MCF 10A (cell line): ENCODE measurements around the gene AGT. TPM values are rescaled to one million over a fixed set of nuclear protein-coding genes. Genes with fewer than 3 reads are reported as not detected.
A peak's percentile ranks its signal among the peaks of the same experiment; 100 is the strongest.

Experiments
- BruUV-seq: library from RNA; stranded (reverse); fragments of 400-500 nt; replicated peaks from 2 replicates; lab custom pipeline; 2021; lab: Mats Ljungman, UMichigan
- CTCF ChIA-PET: fragments of 300-600 bp; sonication (Branson Sonifier 250); formaldehyde crosslinking; extraction: SDS; loops from one replicate; lab custom pipeline; 2021; ENCODE audit warnings: antibody characterized with exemption, inconsistent platforms; lab: Yijun Ruan, JAX
- POLR2A ChIA-PET: fragments of 300-600, 350-650 bp; sonication (Branson Sonifier 250); formaldehyde crosslinking; extraction: SDS; loops from one replicate; lab custom pipeline; 2020; ENCODE audit warnings: antibody characterized with exemption, inconsistent platforms; lab: Yijun Ruan, JAX
- DNase-seq: peaks from one replicate; pipeline ENCODE4 v3.0.0-alpha.2; 2018; ENCODE audit not compliant: unreplicated experiment
- H3K27ac Mint-ChIP-seq: one replicate; pipeline ENCODE4 v1.8.0; 2022; ENCODE audit warnings: mild to moderate bottlenecking, low read depth, mixed read lengths; ENCODE audit not compliant: unreplicated experiment
- H3K27me3 Mint-ChIP-seq: one replicate; pipeline ENCODE4 v1.8.0; 2022; ENCODE audit warnings: mixed read lengths; ENCODE audit not compliant: insufficient read depth, unreplicated experiment
- H3K36me3 Mint-ChIP-seq: one replicate; pipeline ENCODE4 v1.8.0; 2022; ENCODE audit warnings: mild to moderate bottlenecking, moderate library complexity, mixed read lengths; ENCODE audit not compliant: insufficient read depth, unreplicated experiment
- H3K4me1 Mint-ChIP-seq: one replicate; pipeline ENCODE4 v1.8.0; 2022; ENCODE audit warnings: mixed read lengths; ENCODE audit not compliant: insufficient read depth, unreplicated experiment
- H3K4me3 Mint-ChIP-seq: one replicate; pipeline ENCODE4 v1.8.0; 2022; ENCODE audit warnings: mild to moderate bottlenecking, moderate library complexity, mixed read lengths; ENCODE audit not compliant: unreplicated experiment
- H3K9me3 Mint-ChIP-seq: one replicate; pipeline ENCODE4 v1.8.0; 2022; ENCODE audit warnings: mixed read lengths; ENCODE audit not compliant: unreplicated experiment
- intact Hi-C: fragments of 100-400 bp; cut with micrococcal nuclease; formaldehyde crosslinking; loops from 2 replicates; pipeline ENCODE4 v1.14.1; 2022
- total RNA-seq: library from RNA; stranded (reverse); gene quantifications from 2 replicates; pipeline ENCODE4 v1.2.3, GENCODE V29; 2022
- TF ChIP-seq, protein P1 (sequence below): fragments of 200-600 bp; IDR thresholded peaks from one replicate; pipeline ENCODE4 v1.8.0; 2022; ENCODE audit warnings: antibody characterized with exemption, mild to moderate bottlenecking; ENCODE audit not compliant: unreplicated experiment

Gene AGT
- total RNA-seq, 1 experiment from 2014 or later: not detected

DNA sequence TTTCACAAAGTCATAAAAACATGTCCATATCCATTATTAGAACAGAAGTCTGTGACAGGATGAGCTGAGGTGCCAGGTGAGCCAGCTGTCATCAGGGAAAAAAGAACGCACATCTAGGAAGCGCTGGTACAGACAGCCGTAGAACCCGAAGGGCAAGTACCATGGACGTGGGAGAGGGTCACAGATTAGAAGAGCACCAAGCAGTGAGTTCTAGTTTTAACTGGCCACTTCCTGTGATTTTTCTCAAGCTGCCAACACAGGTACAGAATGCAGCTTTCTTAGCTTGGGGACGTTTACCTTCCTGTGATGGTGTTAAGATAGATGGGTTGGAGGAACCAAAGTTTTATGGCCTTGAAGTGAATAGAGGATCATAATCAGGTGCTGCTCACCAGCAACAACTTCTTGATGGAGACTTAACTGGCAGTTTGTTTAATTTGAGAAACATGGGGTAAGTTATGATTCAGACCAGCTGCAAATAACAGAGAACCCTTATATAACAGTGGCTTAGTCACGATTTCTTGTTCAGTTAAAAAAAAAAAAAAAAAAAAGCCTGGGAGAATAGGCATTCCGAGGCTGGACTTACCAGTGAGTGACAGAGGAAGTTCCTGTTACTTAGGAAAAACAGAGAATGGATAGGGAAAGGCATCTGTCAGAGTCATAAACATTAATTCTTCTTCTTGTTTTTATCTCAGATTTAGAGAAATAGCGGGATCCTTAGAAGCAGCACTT lies 30.9 kb downstream of the AGT start:
- H3K36me3 Mint-ChIP-seq: peaks cover 87% of the 10 kb centered on the region
- H3K27ac Mint-ChIP-seq: no peak overlapping the region
- TF ChIP-seq, protein P1, sequence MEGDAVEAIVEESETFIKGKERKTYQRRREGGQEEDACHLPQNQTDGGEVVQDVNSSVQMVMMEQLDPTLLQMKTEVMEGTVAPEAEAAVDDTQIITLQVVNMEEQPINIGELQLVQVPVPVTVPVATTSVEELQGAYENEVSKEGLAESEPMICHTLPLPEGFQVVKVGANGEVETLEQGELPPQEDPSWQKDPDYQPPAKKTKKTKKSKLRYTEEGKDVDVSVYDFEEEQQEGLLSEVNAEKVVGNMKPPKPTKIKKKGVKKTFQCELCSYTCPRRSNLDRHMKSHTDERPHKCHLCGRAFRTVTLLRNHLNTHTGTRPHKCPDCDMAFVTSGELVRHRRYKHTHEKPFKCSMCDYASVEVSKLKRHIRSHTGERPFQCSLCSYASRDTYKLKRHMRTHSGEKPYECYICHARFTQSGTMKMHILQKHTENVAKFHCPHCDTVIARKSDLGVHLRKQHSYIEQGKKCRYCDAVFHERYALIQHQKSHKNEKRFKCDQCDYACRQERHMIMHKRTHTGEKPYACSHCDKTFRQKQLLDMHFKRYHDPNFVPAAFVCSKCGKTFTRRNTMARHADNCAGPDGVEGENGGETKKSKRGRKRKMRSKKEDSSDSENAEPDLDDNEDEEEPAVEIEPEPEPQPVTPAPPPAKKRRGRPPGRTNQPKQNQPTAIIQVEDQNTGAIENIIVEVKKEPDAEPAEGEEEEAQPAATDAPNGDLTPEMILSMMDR: no peak
- POLR2A ChIA-PET: interaction anchor here (0.6 to 4.1 kb wide), 3 partner anchors 10 to 225 kb away, joined by 3 to 31 read pairs (median 4); partner anchors contain the start of gene COG2
- CTCF ChIA-PET: interaction anchor here (0.6 to 1.7 kb wide), 5 partner anchors 16 to 571 kb away, joined by 3 to 12 read pairs (median 4); no protein-coding TSS in a partner anchor
- peak; percentile 35 for DNase-seq
- no TSS peak for BruUV-seq
- peaks cover 24% of the 10 kb centered on the region for H3K4me1 Mint-ChIP-seq
- no peaks in the 10 kb centered on the region for H3K27me3 Mint-ChIP-seq
- H3K4me3 Mint-ChIP-seq: no peak overlapping the region
- intact Hi-C loops: loop anchor here (1.0 to 5.0 kb wide), 2 partner anchors 25 to 529 kb away; no protein-coding TSS in a partner anchor
- no peaks in the 10 kb centered on the region for H3K9me3 Mint-ChIP-seq

DNA sequence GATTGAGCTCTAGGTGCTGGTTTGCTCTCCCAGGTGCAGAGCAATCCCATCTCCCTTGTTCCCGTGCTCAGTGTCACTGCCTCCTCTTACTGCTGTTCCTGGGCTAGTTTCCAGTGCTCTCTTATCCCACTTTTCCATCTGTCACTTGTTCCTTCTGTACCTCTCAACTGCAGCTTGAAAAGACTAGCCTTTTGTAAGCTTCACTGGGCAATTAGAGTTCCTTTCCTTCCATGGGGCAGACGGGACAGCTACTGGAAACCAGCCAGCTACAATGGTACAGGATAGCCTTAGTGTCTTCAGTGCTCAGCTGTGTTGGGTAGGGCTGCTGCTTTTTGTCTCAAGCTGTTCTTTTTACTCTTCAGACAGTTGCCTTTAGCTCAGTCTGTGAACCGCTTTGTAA lies 31.6 kb downstream of the AGT start:
- Mint-ChIP-seq H3K4me3 (peak overlapping the region; percentile 4), H3K27ac (peak overlapping the region; percentile 4), H3K4me1 (peaks cover 24% of the 10 kb centered on the region), H3K36me3 (peaks cover 83% of the 10 kb centered on the region), H3K9me3 (no peaks in the 10 kb centered on the region), H3K27me3 (no peaks in the 10 kb centered on the region)
- peak; percentile 38 for DNase-seq
- CTCF ChIA-PET: interaction anchor here (0.6 to 1.7 kb wide), 7 partner anchors 17 to 572 kb away, joined by 3 to 12 read pairs (median 3); partner anchors contain the start of gene COG2
- intact Hi-C loops: loop anchor here (5.0 kb wide), 1 partner anchor 530 kb away; no protein-coding TSS in a partner anchor
- POLR2A ChIA-PET: interaction anchor here (0.6 to 4.1 kb wide), 7 partner anchors 11 to 1395 kb away, joined by 3 to 31 read pairs (median 4); partner anchors contain the start of gene COG2
- TF ChIP-seq, protein P1: no peak
- BruUV-seq: no TSS peak

GRCh38 chr1:230681599-230681998 lies 32.3 kb downstream of the AGT start:
- peaks cover 24% of the 10 kb centered on the region for H3K4me1 Mint-ChIP-seq
- CTCF ChIA-PET: interaction anchor here (0.6 to 1.7 kb wide), 4 partner anchors 39 to 96 kb away, joined by 3 to 12 read pairs (median 4); partner anchors contain the start of gene COG2
- intact Hi-C loops: loop anchor here (2.0 to 5.0 kb wide), 3 partner anchors 39 to 531 kb away; partner anchors contain the start of gene COG2
- TF ChIP-seq, protein P1: no peak
- peak; percentile 97 for DNase-seq
- H3K27ac Mint-ChIP-seq: peak overlapping the region; percentile 4
- BruUV-seq: no TSS peak
- no peak overlapping the region for H3K4me3 Mint-ChIP-seq
- H3K9me3 Mint-ChIP-seq: no peaks in the 10 kb centered on the region
- POLR2A ChIA-PET: interaction anchor here (0.6 to 4.1 kb wide), 6 partner anchors 11 to 1396 kb away, joined by 3 to 31 read pairs (median 4); partner anchors contain the start of gene COG2
- no peaks in the 10 kb centered on the region for H3K27me3 Mint-ChIP-seq
- H3K36me3 Mint-ChIP-seq: peaks cover 83% of the 10 kb centered on the region
